Keratinocyte (primary cell): ENCODE results near the gene TSHZ3.

Source experiments
- CTCF ChIP-seq, 3 experiments: IDR thresholded peaks in 1 of 3; conservative IDR thresholded peaks in 1 of 3; optimal IDR thresholded peaks in 1 of 3; 2 replicates in 2 of 3; 3 replicates in 1 of 3; pipeline versions ENCODE3 to v1.5.1; 2011; ENCODE audit warnings: low read length in 3 of 3, mild to moderate bottlenecking in 3 of 3, moderate library complexity in 2 of 3, control low read depth in 1 of 3, inconsistent platforms in 1 of 3; ENCODE audit not compliant: insufficient read depth in 2 of 3; ENCODE audit errors: extremely low read depth in 1 of 3
- EZH2 ChIP-seq: IDR thresholded peaks from one replicate; pipeline ENCODE4 v1.6.1; 2012; ENCODE audit warnings: inconsistent platforms, mild to moderate bottlenecking, low read length, moderate library complexity

GRCh38 chr19:31351056-31351854, 2.0 kb upstream of the TSHZ3 start:
- TF ChIP-seq EZH2: no peak
- no peak for TF ChIP-seq CTCF (optimal IDR thresholded peaks at IDR 0.05 in 1 of 3, IDR thresholded peaks at IDR 0.05 in 1 of 3, conservative IDR thresholded peaks at IDR 0.05 in 1 of 3; ENCODE audit: extremely low read depth in 1 of 3, insufficient read depth in 2 of 3, low read length in 3 of 3)
